ENCODE measurements around the gene CRELD2. TPM values are rescaled to one million over a fixed set of nuclear protein-coding genes. Genes with fewer than 3 reads are reported as not detected.
A peak's percentile ranks its signal among the peaks of the same experiment; 100 is the strongest.

The CRELD2 gene
- total RNA-seq, 3 donors from 2014 or later (not counting 1 experiment from before 2014, with no cell fraction given) = 45.1 to 69.8 (median 48.5) TPM

- Histone ChIP-seq H3K27ac (ENCODE audit: low read length) (peak within 1 kb of the TSS; percentile 86), H3K36me3 (ENCODE audit: control insufficient read depth, insufficient read depth, low read length) (peaks cover 19% of the 10 kb centered on the region), H3K27me3 (ENCODE audit: control insufficient read depth, insufficient read depth, low read length) (no peaks in the 10 kb centered on the region), H3K9me3 (ENCODE audit: control insufficient read depth, insufficient read depth, low read length) (no peaks in the 10 kb centered on the region), H3K4me3 (ENCODE audit: low read length) (peak within 1 kb of the TSS; percentile 60), H3K4me1 (ENCODE audit: control insufficient read depth, insufficient read depth, low read length) (peaks cover 35% of the 10 kb centered on the region)
- intact Hi-C loops (cut with micrococcal nuclease) = loop anchor here (2.0 kb wide), 1 partner anchor 24 kb away; no protein-coding TSS in a partner anchor
- peak; percentile 70 to 87 (median 77) for ATAC-seq
- DNase-seq = peak; percentile 89 to 96
- H3K36me3 Mint-ChIP-seq = no peaks in the 10 kb centered on the region
- H3K4me1 Mint-ChIP-seq = peaks cover 5 to 26% of the 10 kb centered on the region in 2 donors
- H3K4me3 Mint-ChIP-seq = peak within 1 kb of the TSS; percentile 90
- H3K27me3 Mint-ChIP-seq (ENCODE audit: low read depth in 2 of 2) = no peaks in the 10 kb centered on the region
- no peak for TF ChIP-seq CTCF (IDR thresholded peaks at IDR 0.05)
- no peaks in the 10 kb centered on the region for H3K9me3 Mint-ChIP-seq
- H3K27ac Mint-ChIP-seq = peak within 1 kb of the TSS; percentile 88 to 90
- WGBS (ENCODE audit: insufficient coverage) = under 1% methylated on average over 137 of the region's 137 CpGs
Observed at GRCh38 chr22:49960159-49961004, 41.9 kb downstream of the CRELD2 start, which contains the start of gene PIM3. TSS of gene PIM3 (plus strand) at chr22:49960772. CDS start at chr22:49960948, 176 bp downstream.

DNA sequence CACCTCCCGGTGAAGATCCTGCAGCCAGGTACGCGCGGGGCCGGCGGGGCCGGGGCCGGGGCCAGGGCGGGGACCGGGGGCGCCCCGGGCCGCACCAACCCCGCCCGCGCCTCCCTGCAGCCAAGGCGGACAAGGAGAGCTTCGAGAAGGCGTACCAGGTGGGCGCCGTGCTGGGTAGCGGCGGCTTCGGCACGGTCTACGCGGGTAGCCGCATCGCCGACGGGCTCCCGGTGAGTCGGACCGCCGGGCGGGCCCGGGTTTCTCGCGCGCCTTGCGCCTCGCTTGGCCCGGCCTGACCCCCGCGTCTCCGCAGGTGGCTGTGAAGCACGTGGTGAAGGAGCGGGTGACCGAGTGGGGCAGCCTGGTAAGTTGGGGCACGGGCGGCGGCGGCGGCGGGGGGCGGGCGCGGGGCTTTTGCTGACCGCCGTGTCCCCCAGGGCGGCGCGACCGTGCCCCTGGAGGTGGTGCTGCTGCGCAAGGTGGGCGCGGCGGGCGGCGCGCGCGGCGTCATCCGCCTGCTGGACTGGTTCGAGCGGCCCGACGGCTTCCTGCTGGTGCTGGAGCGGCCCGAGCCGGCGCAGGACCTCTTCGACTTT, 42.7 kb downstream of the CRELD2 start:
- no peak for TF ChIP-seq CTCF (IDR thresholded peaks at IDR 0.05)
- Histone ChIP-seq H3K4me3 (ENCODE audit: low read length) (peak overlapping the region; percentile 60), H3K27ac (ENCODE audit: low read length) (no peak overlapping the region), H3K9me3 (ENCODE audit: control insufficient read depth, insufficient read depth, low read length) (no peaks in the 10 kb centered on the region), H3K27me3 (ENCODE audit: control insufficient read depth, insufficient read depth, low read length) (no peaks in the 10 kb centered on the region), H3K36me3 (ENCODE audit: control insufficient read depth, insufficient read depth, low read length) (peaks cover 19% of the 10 kb centered on the region), H3K4me1 (ENCODE audit: control insufficient read depth, insufficient read depth, low read length) (peaks cover 41% of the 10 kb centered on the region)
- no peaks in the 10 kb centered on the region for H3K36me3 Mint-ChIP-seq
- DNase-seq = peak; percentile 59 to 63
- H3K27ac Mint-ChIP-seq = peak overlapping the region; percentile 88 to 90
- under 1% methylated on average over 84 of the region's 84 CpGs for WGBS (ENCODE audit: insufficient coverage)
- intact Hi-C loops (cut with micrococcal nuclease) = loop anchor here (2.0 kb wide), 1 partner anchor 24 kb away; no protein-coding TSS in a partner anchor
- H3K4me3 Mint-ChIP-seq = peak overlapping the region; percentile 90
- no peaks in the 10 kb centered on the region for H3K27me3 Mint-ChIP-seq (ENCODE audit: low read depth in 2 of 2)
- H3K4me1 Mint-ChIP-seq = peaks cover 5 to 28% of the 10 kb centered on the region in 2 donors
- no peaks in the 10 kb centered on the region for H3K9me3 Mint-ChIP-seq
- no peak for ATAC-seq

DNA sequence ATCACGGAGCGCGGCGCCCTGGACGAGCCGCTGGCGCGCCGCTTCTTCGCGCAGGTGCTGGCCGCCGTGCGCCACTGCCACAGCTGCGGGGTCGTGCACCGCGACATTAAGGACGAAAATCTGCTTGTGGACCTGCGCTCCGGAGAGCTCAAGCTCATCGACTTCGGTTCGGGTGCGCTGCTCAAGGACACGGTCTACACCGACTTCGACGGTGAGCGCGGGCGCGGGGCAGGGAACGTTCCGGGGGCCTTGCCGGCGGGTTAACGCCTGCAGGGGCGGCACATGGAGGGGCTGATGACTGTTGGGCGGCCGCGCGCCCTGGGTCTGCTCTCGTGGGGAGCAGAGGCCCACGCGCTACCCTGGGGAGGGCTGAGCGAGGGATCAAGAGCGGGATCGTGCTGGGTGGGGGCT, 43.2 kb downstream of the CRELD2 start:
- intact Hi-C loops (cut with micrococcal nuclease) = loop anchor here (2.0 kb wide), 1 partner anchor 25 kb away; no protein-coding TSS in a partner anchor
- peaks cover 46% of the 10 kb centered on the region for H3K4me1 ChIP-seq (ENCODE audit: control insufficient read depth, insufficient read depth, low read length)
- peaks cover 19% of the 10 kb centered on the region for H3K36me3 ChIP-seq (ENCODE audit: control insufficient read depth, insufficient read depth, low read length)
- H3K4me1 Mint-ChIP-seq = peaks cover 5 to 30% of the 10 kb centered on the region in 2 donors
- H3K27ac Mint-ChIP-seq = peak overlapping the region; percentile 88 to 90
- WGBS (ENCODE audit: insufficient coverage) = under 1% methylated on average over 49 of the region's 49 CpGs
- H3K9me3 ChIP-seq (ENCODE audit: control insufficient read depth, insufficient read depth, low read length) = no peaks in the 10 kb centered on the region
- peak overlapping the region; percentile 90 for H3K4me3 Mint-ChIP-seq
- no peak for DNase-seq
- ATAC-seq = no peak
- H3K36me3 Mint-ChIP-seq = no peaks in the 10 kb centered on the region
- peak overlapping the region; percentile 60 for H3K4me3 ChIP-seq (ENCODE audit: low read length)
- peak overlapping the region; percentile 86 for H3K27ac ChIP-seq (ENCODE audit: low read length)
- H3K27me3 Mint-ChIP-seq (ENCODE audit: low read depth in 2 of 2) = no peaks in the 10 kb centered on the region
- H3K9me3 Mint-ChIP-seq = no peaks in the 10 kb centered on the region
- no peaks in the 10 kb centered on the region for H3K27me3 ChIP-seq (ENCODE audit: control insufficient read depth, insufficient read depth, low read length)
- no peak for TF ChIP-seq CTCF (IDR thresholded peaks at IDR 0.05)

Measured in natural killer cell (primary cell).